Endothelial cell of umbilical vein (primary cell): ENCODE results near the gene GPR183. TPM values are rescaled to one million over a fixed set of nuclear protein-coding genes. Genes with fewer than 3 reads are reported as not detected.

Experiments used
- BruUV-seq: library from RNA; stranded (reverse); fragments of 400-500 nt; replicated peaks from 2 replicates; lab custom pipeline; 2021; lab: Mats Ljungman, UMichigan
- CTCF ChIA-PET: fragments of 300-600, 350-600 bp; sonication (Branson Sonifier 250); formaldehyde crosslinking; loops from one replicate; lab custom pipeline; 2021; ENCODE audit warnings: antibody characterized with exemption, inconsistent platforms; lab: Charles Lee
- POLR2A ChIA-PET: fragments of 300-600, 350-600 bp; sonication (Branson Sonifier 250); formaldehyde crosslinking; loops from one replicate; lab custom pipeline; 2021; ENCODE audit warnings: antibody characterized with exemption, inconsistent platforms; lab: Charles Lee
- DNase-seq: peaks from one replicate; pipeline ENCODE4 v3.0.0-alpha.2; 2011; ENCODE audit warnings: low read depth, low spot score
- FAIRE-seq: peaks from 2 replicates; lab custom pipeline; 2011; peaks lifted over from hg19 to GRCh38; lab: Jason Lieb, UNC
- H2AFZ ChIP-seq: 2 replicates; pipeline ENCODE4 v1.6.0; 2012; ENCODE audit warnings: low read depth, low read length, control low read depth, inconsistent platforms
- H3K27ac ChIP-seq: 2 replicates; pipeline ENCODE4 v1.5.1; 2011; ENCODE audit warnings: low read depth, mild to moderate bottlenecking, control low read depth, low read length, moderate library complexity; ENCODE audit not compliant: insufficient read depth
- H3K27me3 ChIP-seq, 2 experiments: 2 replicates each; pipeline versions ENCODE4 v1.6.0 to v1.6.1; 2011; ENCODE audit warnings: low read length in 2 of 2, mixed read lengths in 1 of 2; ENCODE audit not compliant: control insufficient read depth in 2 of 2, insufficient read depth in 2 of 2
- H3K36me3 ChIP-seq, 2 experiments: 2 replicates in 1 of 2; 3 replicates in 1 of 2; pipeline ENCODE4 v1.5.1; 2011; ENCODE audit warnings: low read length in 2 of 2, mild to moderate bottlenecking in 1 of 2, moderate library complexity in 1 of 2; ENCODE audit not compliant: control insufficient read depth in 2 of 2, insufficient read depth in 2 of 2; ENCODE audit errors: extremely low read depth in 1 of 2
- H3K4me1 ChIP-seq: 3 replicates; pipeline ENCODE4 v1.5.1; 2011; ENCODE audit warnings: mild to moderate bottlenecking, low read length; ENCODE audit not compliant: control insufficient read depth, insufficient read depth; ENCODE audit errors: extremely low read depth
- H3K4me2 ChIP-seq: 2 replicates; pipeline ENCODE4 v1.6.1; 2011; ENCODE audit warnings: low read length, control low read depth, mixed read lengths; ENCODE audit not compliant: insufficient read depth
- H3K4me3 ChIP-seq, 3 experiments: fragments of 200-600 bp in 1 of 3; sonication (generic), shearing (Covaris generic) in 1 of 3; replicated peaks in 1 of 3; 2 replicates each; pipeline ENCODE4 v1.5.1; 2011 to 2016; ENCODE audit warnings: control low read depth in 3 of 3, low read length in 3 of 3, mild to moderate bottlenecking in 2 of 3, inconsistent platforms in 1 of 3, low read depth in 1 of 3, moderate library complexity in 1 of 3; ENCODE audit not compliant: insufficient read depth in 1 of 3
- H3K79me2 ChIP-seq: 2 replicates; pipeline ENCODE4 v1.6.0; 2012; ENCODE audit warnings: low read length, inconsistent platforms; ENCODE audit not compliant: control insufficient read depth, insufficient read depth
- H3K9ac ChIP-seq: replicated peaks from 2 replicates; pipeline ENCODE3; 2011; ENCODE audit warnings: low read length, control low read depth; ENCODE audit not compliant: insufficient read depth; ENCODE audit errors: extremely low read depth
- H3K9me1 ChIP-seq: replicated peaks from 3 replicates; pipeline ENCODE4 v1.6.0; 2011; ENCODE audit warnings: mild to moderate bottlenecking, low read length; ENCODE audit not compliant: control insufficient read depth, insufficient read depth; ENCODE audit errors: extremely low read depth
- H3K9me3 ChIP-seq: replicated peaks from 2 replicates; pipeline ENCODE4 v1.5.1; 2012; ENCODE audit warnings: low read length, inconsistent platforms; ENCODE audit not compliant: control insufficient read depth, insufficient read depth
- H4K20me1 ChIP-seq: replicated peaks from 2 replicates; pipeline ENCODE3; 2011; ENCODE audit warnings: mild to moderate bottlenecking, low read length; ENCODE audit not compliant: control insufficient read depth, insufficient read depth; ENCODE audit errors: extremely low read depth
- EZH2 ChIP-seq: IDR thresholded peaks from 2 replicates; pipeline ENCODE4 v1.6.1; 2012; ENCODE audit warnings: borderline replicate concordance, low read depth, mild to moderate bottlenecking, moderate library complexity, low read length, inconsistent platforms; ENCODE audit not compliant: severe bottlenecking
- FOS ChIP-seq: IDR thresholded peaks from 2 replicates; pipeline ENCODE4 v1.6.1; 2011; ENCODE audit warnings: mild to moderate bottlenecking, low read length, moderate library complexity, borderline replicate concordance; ENCODE audit not compliant: insufficient read depth
- GATA2 ChIP-seq: IDR thresholded peaks from 2 replicates; pipeline ENCODE4 v1.7.0; 2011; ENCODE audit warnings: low read depth, mild to moderate bottlenecking, moderate library complexity, mixed read lengths, low read length; ENCODE audit not compliant: insufficient read length, insufficient read depth
- JUN ChIP-seq: IDR thresholded peaks from 2 replicates; pipeline ENCODE4 v1.6.1; 2011; ENCODE audit warnings: borderline replicate concordance, low read depth; ENCODE audit not compliant: insufficient read length, insufficient read depth
- MAX ChIP-seq: IDR thresholded peaks from 2 replicates; pipeline ENCODE4 v1.6.1; 2011; ENCODE audit not compliant: insufficient read depth, insufficient read length
- MYC ChIP-seq: IDR thresholded peaks from one replicate; pipeline ENCODE4 v1.6.1; 2011; ENCODE audit warnings: mild to moderate bottlenecking, low read depth, low read length
- POLR2A ChIP-seq: IDR thresholded peaks from 2 replicates; pipeline ENCODE4 v1.6.1; 2012; ENCODE audit warnings: low read depth, mild to moderate bottlenecking, control low read depth, low read length
- POLR2AphosphoS5 ChIP-seq: IDR thresholded peaks from 2 replicates; pipeline ENCODE4 v1.6.1; 2012; ENCODE audit warnings: low read depth, mild to moderate bottlenecking, control low read depth, low read length, moderate library complexity; ENCODE audit not compliant: insufficient read depth
- dilution Hi-C: fragments of 300-500 bp; cut with MboI; formaldehyde crosslinking; loops from one replicate; pipeline ENCODE4 v1.15.0; 2019; ENCODE audit warnings: low sequenced_read_pairs; ENCODE audit not compliant: extremely low pct_ligation_motif_present
- intact Hi-C: fragments of 100-400 bp; cut with micrococcal nuclease; formaldehyde crosslinking; loops from one replicate; pipeline ENCODE4 v1.10.0; 2022
- polyA plus RNA-seq, 4 experiments: library from polyadenylated mRNA; depleted of rRNA in 3 of 4; stranded (reverse) in 3 of 4; unstranded in 1 of 4; fragments of >200 nt; gene quantifications; 2 replicates each; pipeline versions ENCODE4 v1.2.1 to v1.2.3, GENCODE V29; 2011 to 2012; ENCODE audit warnings: missing spikeins in 1 of 4
- total RNA-seq: library from RNA; stranded (reverse); gene quantifications from 2 replicates; pipeline ENCODE4 v1.2.3, GENCODE V29; 2021
- TF ChIP-seq, protein P1 (sequence below), 2 donors: IDR thresholded peaks; 1 replicate in 1 of 2; 2 replicates in 1 of 2; pipeline ENCODE4 v1.5.1; 2011; ENCODE audit warnings: low read length in 2 of 2, mild to moderate bottlenecking in 2 of 2, moderate library complexity in 2 of 2, control low read depth in 1 of 2, inconsistent platforms in 1 of 2, low read depth in 1 of 2; ENCODE audit not compliant: insufficient read depth in 1 of 2; ENCODE audit errors: extremely low read depth in 1 of 2

Gene GPR183
- total and polyA plus RNA-seq, 2 donors (not counting 3 experiments of a cell fraction or from before 2014, with no cell fraction given) = 0.23 TPM; not detected in 1

DNA sequence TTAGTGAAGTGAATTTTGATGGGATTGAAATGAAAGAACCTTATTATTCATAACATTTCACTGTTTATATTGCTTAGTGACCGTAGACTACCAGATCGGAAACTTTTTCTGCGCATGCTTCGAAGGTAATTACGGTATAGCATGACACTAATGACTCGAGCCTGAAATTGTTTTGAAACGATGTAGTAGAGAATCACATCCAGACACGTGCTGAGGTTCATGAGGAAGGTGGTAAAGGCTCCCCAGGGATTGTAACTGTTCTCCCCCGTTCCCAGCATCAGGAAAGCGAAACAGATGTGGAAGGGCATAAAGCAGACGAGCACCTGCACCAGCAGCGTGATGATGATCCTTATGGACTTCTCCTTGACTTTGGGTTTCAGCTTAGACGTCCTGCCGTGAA lies 52.4 kb downstream of the GPR183 start:
- no peak overlapping the region for H3K27ac ChIP-seq
- peaks cover 0 to 2% of the 10 kb centered on the region in 2 experiments for H3K36me3 ChIP-seq
- no peaks in the 10 kb centered on the region for H3K9me1 ChIP-seq
- H2AFZ ChIP-seq = no peak overlapping the region
- no peak overlapping the region for H3K9ac ChIP-seq
- DNase-seq = no peak
- no peaks in the 10 kb centered on the region for H3K79me2 ChIP-seq
- no peak overlapping the region for H3K4me2 ChIP-seq
- H3K4me1 ChIP-seq = peaks cover 9% of the 10 kb centered on the region
- no peak for FAIRE-seq
- intact Hi-C loops = no loop called here
- TF ChIP-seq POLR2AphosphoS5 = no peak
- no peak for TF ChIP-seq MAX
- TF ChIP-seq MYC = no peak
- TF ChIP-seq, protein P1, sequence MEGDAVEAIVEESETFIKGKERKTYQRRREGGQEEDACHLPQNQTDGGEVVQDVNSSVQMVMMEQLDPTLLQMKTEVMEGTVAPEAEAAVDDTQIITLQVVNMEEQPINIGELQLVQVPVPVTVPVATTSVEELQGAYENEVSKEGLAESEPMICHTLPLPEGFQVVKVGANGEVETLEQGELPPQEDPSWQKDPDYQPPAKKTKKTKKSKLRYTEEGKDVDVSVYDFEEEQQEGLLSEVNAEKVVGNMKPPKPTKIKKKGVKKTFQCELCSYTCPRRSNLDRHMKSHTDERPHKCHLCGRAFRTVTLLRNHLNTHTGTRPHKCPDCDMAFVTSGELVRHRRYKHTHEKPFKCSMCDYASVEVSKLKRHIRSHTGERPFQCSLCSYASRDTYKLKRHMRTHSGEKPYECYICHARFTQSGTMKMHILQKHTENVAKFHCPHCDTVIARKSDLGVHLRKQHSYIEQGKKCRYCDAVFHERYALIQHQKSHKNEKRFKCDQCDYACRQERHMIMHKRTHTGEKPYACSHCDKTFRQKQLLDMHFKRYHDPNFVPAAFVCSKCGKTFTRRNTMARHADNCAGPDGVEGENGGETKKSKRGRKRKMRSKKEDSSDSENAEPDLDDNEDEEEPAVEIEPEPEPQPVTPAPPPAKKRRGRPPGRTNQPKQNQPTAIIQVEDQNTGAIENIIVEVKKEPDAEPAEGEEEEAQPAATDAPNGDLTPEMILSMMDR (IDR thresholded peaks at IDR 0.05; ENCODE audit: extremely low read depth in 1 of 2, insufficient read depth in 1 of 2, low read depth in 1 of 2, low read length in 2 of 2) = no peak
- TF ChIP-seq FOS = no peak
- no peak for TF ChIP-seq EZH2
- TF ChIP-seq GATA2 = no peak
- TF ChIP-seq JUN = no peak
- TF ChIP-seq POLR2A = no peak
- dilution Hi-C loops = loop anchor here (25.0 kb wide), 1 partner anchor 93 kb away; no protein-coding TSS in a partner anchor
- no peak overlapping the region for H3K4me3 ChIP-seq
- H4K20me1 ChIP-seq = no peaks in the 10 kb centered on the region
- no peaks in the 10 kb centered on the region for H3K9me3 ChIP-seq
- no TSS peak for BruUV-seq
- POLR2A ChIA-PET = no interaction called here
- H3K27me3 ChIP-seq = no peaks in the 10 kb centered on the region
- CTCF ChIA-PET = interaction anchor here (1.7 to 2.7 kb wide), 2 partner anchors 12 to 14 kb away, joined by 7 to 14 read pairs; no protein-coding TSS in a partner anchor
